GM21786 (cell line): Measurements from ENCODE around the gene UBAP1L.
"Not testable (repeated sequence)": the region's sequence is repeated elsewhere in the genome, so short reads cannot be mapped to it uniquely, and the experiment has no call there.

ENCODE experiments used
- ATAC-seq: cut with Tn5 transposase; IDR thresholded peaks from one replicate; pipeline ENCODE4 v1.9.1; 2021; ENCODE audit not compliant: unreplicated experiment

Gene UBAP1L

DNA sequence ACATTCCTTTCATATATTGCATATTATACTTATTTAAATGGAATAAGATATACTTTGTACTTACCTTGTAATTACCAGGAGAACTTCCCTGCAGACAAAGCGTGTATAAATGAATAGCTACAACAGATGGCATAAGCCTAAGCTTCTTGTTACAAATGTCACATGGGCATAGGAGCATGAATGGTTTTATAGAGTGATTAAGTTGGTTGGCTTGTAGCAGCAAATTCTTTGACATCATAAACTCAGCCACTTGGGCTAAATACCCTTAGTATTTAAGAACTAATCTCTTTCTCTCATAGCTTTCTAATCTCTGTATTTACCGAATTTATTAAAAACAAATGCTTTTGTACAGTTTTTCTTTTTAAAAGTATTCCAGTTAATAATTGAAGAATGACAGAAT, at the start of gene UBAP1L:
TSS of gene UBAP1L (minus strand) at position 115 of the 400 bp plus-strand sequence. CDS start 8,985 bp downstream, outside the sequence.
- ATAC-seq: no peak

- no peak for ATAC-seq
Measured at GRCh38 chr15:65164139-65164538, 49.1 kb upstream of the UBAP1L start.

- no peak for ATAC-seq
Measured at GRCh38 chr15:65163041-65163440, 48.0 kb upstream of the UBAP1L start.

- ATAC-seq: no peak
Measured at GRCh38 chr15:65156692-65157091, 41.7 kb upstream of the UBAP1L start.

DNA sequence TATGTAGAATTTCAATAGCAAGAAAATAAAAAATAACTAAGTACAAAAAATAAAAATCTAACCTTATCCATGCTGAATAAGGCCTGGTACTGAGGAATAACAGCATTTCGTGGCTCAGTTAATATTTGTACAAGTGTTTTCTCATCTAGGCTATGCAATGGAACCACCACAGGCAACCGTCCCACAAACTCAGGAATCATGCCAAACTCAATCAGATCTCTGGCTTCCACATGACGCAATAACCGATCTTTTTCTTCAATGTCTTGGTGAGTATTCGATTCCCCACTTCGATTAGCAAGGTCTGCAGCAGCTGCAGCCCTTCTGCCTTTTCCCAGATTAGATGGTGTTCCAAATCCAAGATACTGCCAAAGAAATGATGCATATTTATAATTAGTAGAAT, 39.7 kb upstream of the UBAP1L start:
- no peak for ATAC-seq

DNA sequence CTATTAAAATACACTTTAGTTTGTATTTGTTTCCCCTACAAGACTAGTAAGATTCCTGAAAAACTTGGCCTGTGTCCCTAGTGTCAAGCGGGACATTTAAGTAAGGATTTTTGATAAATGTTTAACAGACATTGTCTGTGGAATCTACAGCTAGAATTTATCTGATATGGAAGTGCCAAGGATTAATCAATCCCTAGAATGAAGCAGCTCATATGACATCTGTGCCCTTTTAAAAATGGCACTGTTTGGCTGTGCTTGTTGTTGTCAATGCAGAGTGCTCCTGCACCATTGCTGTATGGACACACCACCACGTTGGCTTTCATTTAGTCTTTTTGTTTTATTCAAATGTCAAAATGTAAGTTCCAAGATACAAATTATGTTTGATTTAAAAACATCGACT, 32.9 kb upstream of the UBAP1L start:
- ATAC-seq: no peak

- no peak for ATAC-seq
Measured at GRCh38 chr15:65146438-65146837, 31.4 kb upstream of the UBAP1L start.

DNA sequence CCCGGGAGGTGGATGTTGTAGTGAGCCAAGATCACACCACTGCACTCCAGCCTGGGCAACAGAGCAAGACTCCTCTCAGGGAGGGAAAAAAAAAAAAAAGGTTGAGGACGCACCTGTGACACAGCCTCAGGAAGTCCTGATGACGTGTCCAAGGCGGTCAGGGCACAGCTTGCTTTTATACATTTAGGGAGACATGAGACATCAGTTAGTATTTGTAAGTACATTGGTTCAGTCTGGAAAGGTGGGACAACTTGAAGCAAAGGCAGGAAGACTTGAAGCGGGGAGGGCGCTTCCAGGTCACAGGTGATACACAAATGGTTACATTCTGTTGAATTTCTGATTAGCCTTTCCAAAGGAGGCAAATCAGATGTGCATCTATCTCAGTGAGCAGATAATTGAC, 23.6 kb upstream of the UBAP1L start:
- ATAC-seq: not testable (repeated sequence)

DNA sequence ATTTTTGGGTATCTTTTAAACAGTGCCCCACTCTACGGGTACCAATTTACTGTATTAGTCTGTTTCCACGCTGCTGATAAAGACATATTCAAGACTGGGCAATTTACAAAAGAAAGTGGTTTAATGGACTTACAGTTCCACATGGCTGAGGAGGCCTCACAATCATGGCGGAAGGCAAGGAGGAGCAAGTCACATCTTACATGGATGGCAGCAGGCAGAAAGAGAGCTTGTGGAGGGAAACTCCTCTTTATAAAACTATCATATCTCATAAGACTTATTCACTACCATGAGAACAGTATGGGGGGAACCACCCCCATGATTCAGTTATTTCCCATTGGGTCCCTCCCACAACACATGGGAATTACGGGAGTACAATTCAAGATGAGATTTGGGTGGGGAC, 22.9 kb upstream of the UBAP1L start:
- not testable (repeated sequence) for ATAC-seq

GRCh38 chr15:65137089-65137488, 22.1 kb upstream of the UBAP1L start:
- not testable (repeated sequence) for ATAC-seq

DNA sequence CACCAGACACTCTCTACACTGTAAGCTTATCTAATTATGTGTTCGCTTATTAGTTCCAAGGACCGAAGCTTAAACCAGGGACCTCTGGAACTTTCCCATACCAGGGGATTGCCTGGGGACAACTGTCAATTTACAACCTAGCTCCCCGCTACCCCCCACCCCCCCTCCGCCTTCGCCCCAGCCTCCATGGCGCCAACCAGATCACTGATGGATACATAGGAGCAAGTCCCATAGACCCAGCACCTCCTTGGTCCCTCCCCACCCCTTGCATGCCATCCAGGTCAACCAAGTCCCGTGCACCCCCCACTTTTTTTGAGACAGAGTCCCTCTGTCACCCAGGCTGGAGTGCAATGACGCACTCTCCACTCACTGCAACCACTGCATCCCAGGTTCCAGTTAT, 19.5 kb upstream of the UBAP1L start:
- ATAC-seq: no peak

GRCh38 chr15:65133548-65134200, 18.7 kb upstream of the UBAP1L start, which contains the start of gene PDCD7:
PDCD7 (minus strand) TSS chr15:65133808; CDS start chr15:65133781, 27 bp downstream.
- ATAC-seq: peak; percentile 91

DNA sequence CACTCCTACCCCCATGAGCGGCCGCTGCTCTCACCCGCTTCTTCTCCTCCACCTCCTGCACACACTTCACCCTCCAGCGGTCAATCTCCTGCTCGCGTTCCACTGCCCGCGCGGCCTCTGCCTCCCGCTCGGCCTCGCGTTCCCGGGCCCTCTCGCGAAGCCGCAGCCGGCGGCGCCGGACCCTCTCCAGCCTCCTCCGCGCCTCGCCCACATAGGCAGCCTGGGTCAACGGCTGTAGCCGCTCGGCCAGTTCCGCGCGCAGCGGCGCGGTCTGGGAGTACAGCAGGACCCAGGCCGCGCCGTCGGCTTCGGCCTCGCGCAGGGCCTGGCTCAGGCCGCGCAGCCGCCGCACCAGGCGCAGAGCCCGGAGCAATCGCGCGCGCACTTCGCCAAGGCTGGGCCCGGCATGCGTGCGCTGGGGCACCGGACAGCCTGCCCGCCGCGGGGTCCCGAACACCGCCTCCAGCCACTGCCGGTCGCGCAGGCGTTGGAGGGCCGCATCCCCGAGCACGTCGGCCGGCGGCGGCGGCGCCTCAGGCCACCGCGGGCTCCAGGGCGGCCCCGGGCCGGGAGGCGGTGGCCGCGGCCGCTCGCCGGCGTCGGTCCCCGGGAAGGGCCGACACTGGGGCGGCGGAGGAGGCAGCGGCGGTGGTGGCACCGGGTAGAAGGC, 18.0 kb upstream of the UBAP1L start:
- ATAC-seq: peak; percentile 22

GRCh38 chr15:65130941-65131340, 15.9 kb upstream of the UBAP1L start:
- ATAC-seq: no peak

GRCh38 chr15:65115542-65115941, 542 bp upstream of the UBAP1L start:
- ATAC-seq: no peak

DNA sequence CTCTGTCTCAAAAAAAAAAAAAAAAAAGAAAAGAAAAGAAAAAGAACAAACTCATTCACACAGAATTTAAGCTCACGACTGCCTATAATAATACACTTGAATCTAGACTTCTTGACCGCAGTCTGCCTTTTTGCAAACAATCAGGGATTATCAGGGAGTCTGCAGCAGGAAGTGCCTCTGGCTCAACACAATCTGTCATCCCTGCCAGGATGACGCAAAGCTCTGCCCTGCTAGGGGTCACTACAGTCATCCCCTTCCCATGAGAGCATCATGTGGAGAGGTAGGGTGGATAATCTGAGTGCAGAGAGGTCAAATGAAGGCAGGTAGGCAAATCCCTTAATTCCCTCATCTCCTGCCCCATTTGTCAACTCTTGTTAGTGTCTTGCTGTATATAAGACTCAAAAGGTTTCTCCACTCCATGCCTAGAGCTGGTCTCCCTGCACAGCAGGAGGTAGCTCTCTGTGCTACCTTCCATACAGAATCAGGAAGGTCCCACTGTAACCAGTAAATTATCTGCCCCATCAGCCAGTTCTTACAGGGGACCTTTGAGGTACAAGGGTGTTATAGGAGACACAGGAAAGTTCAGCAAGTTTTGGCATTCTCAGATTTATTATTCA, 4.2 kb downstream of the UBAP1L start:
- no peak for ATAC-seq

- ATAC-seq: no peak
Measured at GRCh38 chr15:65106011-65106590, 8.9 kb downstream of the UBAP1L start.

- ATAC-seq: no peak
Measured at GRCh38 chr15:65105038-65105437, 10.0 kb downstream of the UBAP1L start.

DNA sequence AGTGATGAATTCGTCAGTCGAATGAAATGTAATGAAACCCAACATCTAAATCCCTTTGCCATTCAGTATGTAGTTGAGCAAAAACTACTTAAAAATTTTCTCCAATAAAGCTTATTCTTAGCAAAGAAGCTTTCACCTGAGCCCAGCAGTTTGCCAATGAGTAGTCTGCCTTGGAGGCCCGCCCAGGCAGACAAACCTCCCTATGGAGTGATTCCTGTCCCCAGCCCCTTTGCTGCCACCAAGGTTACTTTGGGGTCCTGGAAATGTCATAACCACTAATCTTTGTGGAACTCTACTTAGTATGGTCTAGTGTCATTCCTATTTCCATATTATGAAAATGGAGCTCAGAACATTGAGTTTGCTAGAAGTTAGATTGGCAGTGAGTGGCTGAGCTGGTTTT, 12.1 kb downstream of the UBAP1L start:
- no peak for ATAC-seq

GRCh38 chr15:65101891-65102708, 12.9 kb downstream of the UBAP1L start:
- no peak for ATAC-seq

- no peak for ATAC-seq
Measured at GRCh38 chr15:65101411-65101890, 13.5 kb downstream of the UBAP1L start.
